GM12801 (cell line): ENCODE measurements around the gene MINK1.

Experiments
- TF ChIP-seq, protein P1 (sequence below): IDR thresholded peaks from one replicate; pipeline ENCODE4 v1.5.1; 2011; ENCODE audit warnings: control low read depth; ENCODE audit not compliant: insufficient read length; ENCODE audit errors: extremely low read depth

Gene MINK1

DNA sequence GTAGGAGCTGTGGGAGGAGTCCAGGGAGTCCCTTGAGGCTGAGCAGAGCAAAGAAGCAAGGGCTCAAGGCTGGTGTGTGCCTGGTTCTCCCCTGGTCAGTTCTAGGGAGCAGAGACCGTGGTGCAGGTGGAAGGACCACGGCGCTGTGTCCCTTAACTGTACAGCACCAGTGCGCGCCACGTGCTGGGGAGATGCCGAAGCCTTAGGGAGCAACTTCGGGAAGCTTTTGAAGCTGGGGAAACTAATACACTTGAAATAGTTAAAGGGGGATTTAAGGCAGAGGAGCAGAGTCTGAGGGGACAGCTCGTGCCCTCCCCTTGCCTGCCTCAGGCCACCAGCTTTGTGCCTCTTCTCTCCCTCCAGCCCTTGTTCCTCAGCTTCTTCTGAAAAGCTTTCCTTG lies 27.5 kb downstream of the MINK1 start:
- TF ChIP-seq, protein P1, sequence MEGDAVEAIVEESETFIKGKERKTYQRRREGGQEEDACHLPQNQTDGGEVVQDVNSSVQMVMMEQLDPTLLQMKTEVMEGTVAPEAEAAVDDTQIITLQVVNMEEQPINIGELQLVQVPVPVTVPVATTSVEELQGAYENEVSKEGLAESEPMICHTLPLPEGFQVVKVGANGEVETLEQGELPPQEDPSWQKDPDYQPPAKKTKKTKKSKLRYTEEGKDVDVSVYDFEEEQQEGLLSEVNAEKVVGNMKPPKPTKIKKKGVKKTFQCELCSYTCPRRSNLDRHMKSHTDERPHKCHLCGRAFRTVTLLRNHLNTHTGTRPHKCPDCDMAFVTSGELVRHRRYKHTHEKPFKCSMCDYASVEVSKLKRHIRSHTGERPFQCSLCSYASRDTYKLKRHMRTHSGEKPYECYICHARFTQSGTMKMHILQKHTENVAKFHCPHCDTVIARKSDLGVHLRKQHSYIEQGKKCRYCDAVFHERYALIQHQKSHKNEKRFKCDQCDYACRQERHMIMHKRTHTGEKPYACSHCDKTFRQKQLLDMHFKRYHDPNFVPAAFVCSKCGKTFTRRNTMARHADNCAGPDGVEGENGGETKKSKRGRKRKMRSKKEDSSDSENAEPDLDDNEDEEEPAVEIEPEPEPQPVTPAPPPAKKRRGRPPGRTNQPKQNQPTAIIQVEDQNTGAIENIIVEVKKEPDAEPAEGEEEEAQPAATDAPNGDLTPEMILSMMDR = no peak

DNA sequence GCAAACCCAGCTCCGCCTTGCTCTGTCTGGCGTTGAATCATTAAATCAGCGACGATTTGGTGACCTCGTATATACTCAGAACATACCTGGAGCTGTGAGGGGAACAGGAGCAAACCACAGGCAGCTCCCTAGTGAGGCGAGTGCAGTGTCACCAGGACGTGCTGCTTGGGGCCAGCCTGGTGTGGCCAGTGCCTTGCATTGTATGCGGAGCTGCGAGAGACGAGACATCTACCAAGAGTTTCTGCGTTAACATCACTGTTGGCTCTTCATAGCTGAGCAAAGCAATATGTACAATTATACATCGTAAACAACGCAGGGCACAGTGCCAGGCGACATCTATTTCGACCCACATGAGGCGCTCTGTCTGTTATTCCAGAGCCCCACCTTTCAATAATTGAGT lies 27.9 kb downstream of the MINK1 start:
- TF ChIP-seq, protein P1 = no peak

DNA sequence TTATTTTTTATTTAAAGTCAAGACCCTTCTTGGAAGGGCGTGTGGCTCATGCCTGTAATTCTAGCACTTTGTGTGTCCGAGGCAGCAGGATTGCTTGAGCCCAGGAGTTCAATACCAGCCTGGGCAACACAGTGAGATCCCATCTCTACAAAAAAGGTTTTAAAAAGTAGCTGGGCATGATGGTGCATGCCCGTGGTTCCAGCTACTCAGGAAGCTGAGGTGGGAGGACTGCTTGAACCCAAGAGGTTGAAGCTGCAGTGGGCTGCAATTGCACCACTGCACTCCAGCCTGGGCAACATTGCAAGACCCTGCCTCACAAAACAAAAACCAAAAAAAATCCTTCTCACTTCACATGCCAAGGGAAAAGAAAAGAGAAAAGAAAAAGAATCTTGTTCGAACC lies 29.6 kb downstream of the MINK1 start:
- TF ChIP-seq, protein P1 = no peak

DNA sequence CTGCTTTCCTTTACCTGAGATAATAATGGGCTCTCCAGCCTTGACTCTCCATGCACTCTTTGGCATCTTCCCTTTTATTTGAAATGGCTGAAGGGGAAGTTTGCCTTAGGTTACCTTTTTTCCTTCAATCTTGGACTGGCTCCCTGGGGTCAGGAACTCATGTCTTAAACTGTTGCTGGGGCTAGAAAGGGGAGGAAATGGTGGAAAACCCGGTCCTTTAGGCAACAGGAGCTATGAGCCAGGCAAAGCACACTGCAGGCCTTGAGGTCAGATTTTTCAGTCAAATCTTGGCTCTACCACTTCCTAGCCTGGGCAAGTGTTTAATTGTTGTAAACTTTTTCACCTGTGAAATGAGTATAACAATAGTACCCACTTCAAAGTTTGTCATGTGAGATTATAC lies 30.2 kb downstream of the MINK1 start:
- TF ChIP-seq, protein P1 = no peak

DNA sequence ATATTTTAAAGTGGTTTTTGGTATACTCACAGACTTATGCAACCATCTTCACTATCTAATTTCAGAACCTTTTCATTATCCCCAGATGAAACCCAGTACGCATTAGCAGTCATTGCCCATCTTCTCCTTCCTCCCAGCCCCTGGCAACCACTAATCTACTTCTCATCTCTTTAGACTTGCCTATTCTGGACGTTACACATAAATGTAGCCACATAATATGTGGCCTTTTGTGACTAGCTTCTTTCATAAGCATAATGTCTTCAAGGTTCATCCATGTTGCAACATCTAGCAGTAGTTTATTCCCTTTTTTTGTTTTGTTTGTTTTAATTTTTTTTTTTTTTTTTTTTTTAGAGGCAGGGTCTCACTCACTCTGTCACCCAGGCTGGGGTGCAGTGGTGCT lies 37.7 kb downstream of the MINK1 start:
- TF ChIP-seq, protein P1 = no peak

DNA sequence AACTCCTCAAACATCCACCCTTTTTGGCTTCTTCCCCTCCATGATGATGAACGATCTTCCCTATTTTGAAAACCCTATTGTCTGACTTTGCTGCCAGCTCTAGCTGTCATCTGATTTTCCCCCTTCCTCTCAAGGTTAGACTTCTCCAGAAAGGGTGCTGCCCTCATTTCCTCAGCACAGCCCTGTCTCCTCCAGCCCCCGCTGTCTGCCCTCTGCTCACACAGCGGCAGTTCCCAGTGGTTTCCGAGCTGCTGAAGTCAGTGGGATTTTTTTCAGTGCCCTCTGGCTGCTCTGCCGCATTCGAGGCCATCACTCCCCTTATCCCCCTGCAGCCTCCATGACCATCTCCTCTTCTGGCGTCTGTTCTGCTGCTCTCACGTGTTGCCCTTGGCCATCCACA lies 39.6 kb downstream of the MINK1 start:
- TF ChIP-seq, protein P1 = no peak

DNA sequence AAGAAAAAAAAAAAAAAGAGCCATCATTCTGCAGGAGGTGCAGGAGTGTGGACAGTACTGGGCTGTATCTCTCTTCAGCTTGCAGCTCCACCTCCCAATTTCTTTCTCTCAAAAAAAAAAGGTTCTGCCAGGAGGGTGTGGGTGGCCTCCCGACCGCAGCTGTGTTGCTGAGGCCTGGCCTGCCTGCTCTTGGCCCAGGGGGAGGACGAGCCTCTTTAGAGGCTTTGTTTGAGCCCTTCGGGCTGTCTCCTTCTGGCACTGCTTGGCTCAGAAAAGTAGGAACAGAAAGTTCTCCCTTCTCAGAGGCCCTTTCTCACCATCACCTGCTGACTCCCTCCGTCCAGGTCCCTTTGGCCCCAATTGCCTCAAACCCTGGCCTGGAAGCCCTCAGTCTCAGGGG lies 43.9 kb downstream of the MINK1 start:
- TF ChIP-seq, protein P1 = no peak

DNA sequence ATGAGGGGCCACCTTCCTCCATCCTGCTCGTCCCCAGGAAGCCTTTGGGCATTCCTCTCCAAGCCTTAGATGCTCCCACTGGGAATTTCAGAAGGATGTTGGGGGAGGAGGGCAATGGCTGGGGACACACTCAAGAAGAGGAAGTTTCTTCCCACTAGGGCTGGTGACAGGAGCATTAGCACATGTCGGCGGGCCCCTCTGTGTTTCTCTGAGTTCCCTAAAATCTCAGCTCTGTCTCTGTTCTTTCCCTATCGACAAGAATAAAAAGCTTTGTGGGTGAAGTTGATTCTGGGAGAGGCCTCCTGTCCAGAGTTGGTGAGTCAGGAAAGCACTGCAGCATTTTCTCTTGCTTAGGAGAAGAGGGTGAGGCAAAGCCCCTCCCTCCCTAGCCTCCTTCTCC lies 46.5 kb downstream of the MINK1 start:
- TF ChIP-seq, protein P1 = no peak
